K562 (cell line): Measurements from ENCODE around the gene HIPK2. TPM values are rescaled to one million over a fixed set of nuclear protein-coding genes. Genes with fewer than 3 reads are reported as not detected.

Source experiments
- ATAC-seq: fragments of 200-7000 bp; cut with Tn5 transposase; 3 replicates; pipeline ENCODE4 v1.9.1; 2020; ENCODE audit warnings: moderate library complexity
- BruUV-seq: library from RNA; stranded (reverse); fragments of 400-500 nt; replicated peaks from 2 replicates; lab custom pipeline; 2021; lab: Mats Ljungman, UMichigan
- CTCF ChIA-PET: fragments of 300-600 bp; formaldehyde crosslinking; extraction: SDS; loops from one replicate; lab custom pipeline; 2021; ENCODE audit warnings: low intra/inter-chr PET ratio; lab: Yijun Ruan, JAX
- POLR2A ChIA-PET: fragments of 300-600, 350-650 bp; sonication (Branson Sonifier 250); formaldehyde crosslinking; extraction: SDS; loops from one replicate; lab custom pipeline; 2021; ENCODE audit warnings: antibody characterized with exemption, inconsistent platforms; lab: Yijun Ruan, JAX
- DNase-seq, 4 experiments: peaks; one replicate each; pipeline versions ENCODE4 v3.0.0 to v3.0.0-alpha.2; 2011 to 2018; ENCODE audit warnings: low spot score in 3 of 4, mixed read lengths in 3 of 4; ENCODE audit errors: extremely low read depth in 1 of 4
- FAIRE-seq: peaks from 2 replicates; lab custom pipeline; 2011; peaks lifted over from hg19 to GRCh38; lab: Jason Lieb, UNC
- H2AFZ ChIP-seq: 2 replicates; pipeline ENCODE4 v1.6.0; 2011; ENCODE audit warnings: low read depth, low read length, control low read depth, inconsistent platforms
- H3K27ac ChIP-seq: fragments of 200-600 bp; 3 replicates; pipeline ENCODE4 v1.8.0; 2011; ENCODE audit warnings: low read depth, mild to moderate bottlenecking, control low read depth, inconsistent platforms, low read length, moderate library complexity, mixed read lengths; ENCODE audit errors: extremely low read depth
- H3K27me3 ChIP-seq, 2 experiments: fragments of 300-600 bp in 1 of 2; 2 replicates in 1 of 2; 3 replicates in 1 of 2; pipeline versions ENCODE4 v1.6.0 to v1.8.0; 2011; ENCODE audit warnings: inconsistent platforms in 2 of 2, low read length in 2 of 2, mild to moderate bottlenecking in 1 of 2, mixed read lengths in 1 of 2, moderate library complexity in 1 of 2; ENCODE audit not compliant: control insufficient read depth in 2 of 2, insufficient read depth in 2 of 2
- H3K36me3 ChIP-seq: fragments of 300-600 bp; 3 replicates; pipeline ENCODE4 v1.8.0; 2011; ENCODE audit warnings: mild to moderate bottlenecking, low read length, inconsistent platforms; ENCODE audit not compliant: control insufficient read depth, insufficient read depth
- H3K4me1 ChIP-seq, 2 experiments: fragments of 200-600 bp in 1 of 2; replicated peaks in 1 of 2; 2 replicates in 1 of 2; 3 replicates in 1 of 2; pipeline versions ENCODE4 v1.5.1 to v1.8.0; 2011; ENCODE audit warnings: inconsistent platforms in 2 of 2, low read length in 2 of 2, mild to moderate bottlenecking in 1 of 2, mixed read lengths in 1 of 2, moderate library complexity in 1 of 2; ENCODE audit not compliant: control insufficient read depth in 2 of 2, insufficient read depth in 2 of 2
- H3K4me2 ChIP-seq: 2 replicates; pipeline ENCODE4 v1.6.1; 2011; ENCODE audit warnings: low read length, control low read depth, inconsistent platforms, mixed read lengths; ENCODE audit not compliant: insufficient read depth
- H3K4me3 ChIP-seq: fragments of 200-600 bp; sonication (generic), shearing (Covaris generic); 2 replicates; pipeline ENCODE4 v1.5.1; 2016; ENCODE audit warnings: control low read depth, inconsistent platforms
- H3K79me2 ChIP-seq: fragments of 200-600 bp; 3 replicates; pipeline ENCODE4 v1.8.0; 2011; ENCODE audit warnings: low read length, inconsistent platforms; ENCODE audit not compliant: control insufficient read depth, insufficient read depth
- H3K9ac ChIP-seq, 2 experiments: 2 replicates each; pipeline versions ENCODE4 v1.6.0 to v1.6.1; 2011; ENCODE audit warnings: low read depth in 2 of 2, low read length in 2 of 2, control low read depth in 1 of 2, inconsistent platforms in 1 of 2, mild to moderate bottlenecking in 1 of 2, mixed read lengths in 1 of 2; ENCODE audit not compliant: insufficient read depth in 1 of 2
- H3K9me1 ChIP-seq: one replicate; pipeline ENCODE4 v1.6.0; 2011; ENCODE audit warnings: inconsistent platforms, mild to moderate bottlenecking, low read length, moderate library complexity; ENCODE audit not compliant: control insufficient read depth, insufficient read depth
- H3K9me3 ChIP-seq: replicated peaks from 2 replicates; pipeline ENCODE4 v1.5.1; 2011; ENCODE audit warnings: low read depth, low read length, inconsistent platforms; ENCODE audit not compliant: control insufficient read depth, insufficient read depth
- H4K20me1 ChIP-seq: replicated peaks from 2 replicates; pipeline ENCODE4 v1.6.1; 2011; ENCODE audit warnings: low read length, inconsistent platforms, mixed read lengths; ENCODE audit not compliant: control insufficient read depth, insufficient read depth
- ATF1 ChIP-seq, 2 experiments: fragments of 450-650 bp in 1 of 2; IDR thresholded peaks; 2 replicates each; pipeline ENCODE4 v1.6.1; 2016; ENCODE audit warnings: missing compliant biosample characterization in 1 of 2, missing genetic modification characterization in 1 of 2
- CSDE1 ChIP-seq, 2 experiments: fragments of 450-650 bp; IDR thresholded peaks; 2 replicates each; pipeline ENCODE4 v1.6.1; 2016; ENCODE audit warnings: mild to moderate bottlenecking in 1 of 2
- KDM2B ChIP-seq: fragments of 250-450 bp; sonication (Bioruptor Pico); IDR thresholded peaks from 2 replicates; pipeline ENCODE4 v1.8.0; 2021; ENCODE audit warnings: mild to moderate bottlenecking, moderate library complexity
- MEF2A ChIP-seq: IDR thresholded peaks from 2 replicates; pipeline ENCODE4 v1.6.1; 2011; ENCODE audit warnings: low read depth, mild to moderate bottlenecking, low read length, moderate library complexity; ENCODE audit not compliant: control insufficient read depth
- MXI1 ChIP-seq: IDR thresholded peaks from 2 replicates; pipeline ENCODE4 v1.6.1; 2011; ENCODE audit warnings: low read depth, mild to moderate bottlenecking, improper control_type of control experiment, low read length
- RBM39 ChIP-seq: fragments of 200-400 bp; formaldehyde crosslinking; optimal IDR thresholded peaks from 2 replicates; pipeline ENCODE3; 2018; ENCODE audit warnings: low read depth, low read length
- RFX1 ChIP-seq: fragments of 450-650 bp; IDR thresholded peaks from 2 replicates; pipeline ENCODE4 v1.6.1; 2016; ENCODE audit warnings: mild to moderate bottlenecking, moderate library complexity
- WHSC1 ChIP-seq: IDR thresholded peaks from one replicate; pipeline ENCODE4 v1.6.1; 2012; ENCODE audit warnings: low read length, control low read depth, inconsistent platforms
- ZNF830 ChIP-seq: fragments of 250-450 bp; sonication (Bioruptor Pico); IDR thresholded peaks from 2 replicates; pipeline ENCODE4 v1.5.0; 2021; ENCODE audit warnings: mild to moderate bottlenecking
- ZZZ3 ChIP-seq: fragments of 450-650 bp; IDR thresholded peaks from 2 replicates; pipeline ENCODE4 v1.6.1; 2016; ENCODE audit warnings: antibody characterized with exemption, mild to moderate bottlenecking, moderate library complexity
- WGBS: fragments of 100-300 bp; shearing (Covaris generic); methylation state at CpG from one replicate; pipeline ENCODE4 v1.1.6; 2016; ENCODE audit warnings: low coverage, mixed read lengths; ENCODE audit not compliant: insufficient coverage; ENCODE audit errors: missing lambda C conversion rate; 5-methylcytosine and 5-hydroxymethylcytosine counted together
- in situ Hi-C: fragments of 300-500 bp; cut with MboI; formaldehyde crosslinking; loops from 4 replicates; pipeline ENCODE4 v1.15.0; 2018; ENCODE audit warnings: inconsistent platforms, mixed read lengths
- intact Hi-C: fragments of 100-400 bp; cut with micrococcal nuclease; formaldehyde crosslinking; loops from 2 replicates; pipeline ENCODE4 v1.14.2; 2022
- polyA plus RNA-seq, 8 experiments: library from polyadenylated mRNA; depleted of rRNA in 4 of 8; stranded (reverse) in 5 of 8; unstranded in 3 of 8; fragments of >200 nt; fragmentation: Nextera tagmentation in 2 of 8; fragmentation: Illumina TruSeq in 1 of 8; extraction: Ambion mirVana in 2 of 8; extraction: Trizol in 1 of 8; gene quantifications; 2 replicates each; pipeline versions ENCODE4 v1.2.1 to v1.2.3, GENCODE V29; 2011 to 2014; ENCODE audit warnings: inconsistent platforms in 1 of 8, missing spikeins in 1 of 8
- total RNA-seq, 7 experiments: library from RNA; depleted of rRNA in 6 of 7; stranded (reverse); fragments of >200 nt in 6 of 7; fragmentation: Illumina TruSeq in 2 of 7; extraction: Trizol in 2 of 7; gene quantifications; 2 replicates each; pipeline versions ENCODE4 v1.2.1 to v1.2.3, GENCODE V29; 2011 to 2021; ENCODE audit warnings: low replicate concordance in 1 of 7
- TF ChIP-seq, protein P1 (sequence below): fragments of 450-650 bp; IDR thresholded peaks from 2 replicates; pipeline ENCODE4 v1.7.0; 2016; ENCODE audit warnings: borderline replicate concordance
- TF ChIP-seq, protein P2 (sequence below), 2 experiments: fragments of 450-650 bp; IDR thresholded peaks; 2 replicates each; pipeline ENCODE4 v1.6.1; 2016; ENCODE audit warnings: mild to moderate bottlenecking in 2 of 2, borderline replicate concordance in 1 of 2, low read depth in 1 of 2, moderate library complexity in 1 of 2

The HIPK2 gene
- total and polyA plus RNA-seq, 9 of the 15 experiments (the other 6 are each of a cell fraction or from before 2014, with no cell fraction given): 0.69 to 19.8 (median 5.1) TPM

- TF ChIP-seq, protein P1, sequence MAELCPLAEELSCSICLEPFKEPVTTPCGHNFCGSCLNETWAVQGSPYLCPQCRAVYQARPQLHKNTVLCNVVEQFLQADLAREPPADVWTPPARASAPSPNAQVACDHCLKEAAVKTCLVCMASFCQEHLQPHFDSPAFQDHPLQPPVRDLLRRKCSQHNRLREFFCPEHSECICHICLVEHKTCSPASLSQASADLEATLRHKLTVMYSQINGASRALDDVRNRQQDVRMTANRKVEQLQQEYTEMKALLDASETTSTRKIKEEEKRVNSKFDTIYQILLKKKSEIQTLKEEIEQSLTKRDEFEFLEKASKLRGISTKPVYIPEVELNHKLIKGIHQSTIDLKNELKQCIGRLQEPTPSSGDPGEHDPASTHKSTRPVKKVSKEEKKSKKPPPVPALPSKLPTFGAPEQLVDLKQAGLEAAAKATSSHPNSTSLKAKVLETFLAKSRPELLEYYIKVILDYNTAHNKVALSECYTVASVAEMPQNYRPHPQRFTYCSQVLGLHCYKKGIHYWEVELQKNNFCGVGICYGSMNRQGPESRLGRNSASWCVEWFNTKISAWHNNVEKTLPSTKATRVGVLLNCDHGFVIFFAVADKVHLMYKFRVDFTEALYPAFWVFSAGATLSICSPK: no peak
- TF ChIP-seq WHSC1: no peak
- no peak for TF ChIP-seq RFX1
- TF ChIP-seq ZZZ3: no peak
- TF ChIP-seq ATF1 (CRISPR knock-in tag; IDR thresholded peaks at IDR 0.05): no peak
- TF ChIP-seq ATF1 (tag; IDR thresholded peaks at IDR 0.05): no peak
- no peak for TF ChIP-seq KDM2B
- TF ChIP-seq ZNF830 (CRISPR knock-in tag): no peak
- TF ChIP-seq MXI1: no peak
- TF ChIP-seq RBM39: no peak
- no peak for TF ChIP-seq CSDE1 (IDR thresholded peaks at IDR 0.05)
Observed at GRCh38 chr7:139750459-139751095, 27.2 kb downstream of the HIPK2 start (continued).

DNA sequence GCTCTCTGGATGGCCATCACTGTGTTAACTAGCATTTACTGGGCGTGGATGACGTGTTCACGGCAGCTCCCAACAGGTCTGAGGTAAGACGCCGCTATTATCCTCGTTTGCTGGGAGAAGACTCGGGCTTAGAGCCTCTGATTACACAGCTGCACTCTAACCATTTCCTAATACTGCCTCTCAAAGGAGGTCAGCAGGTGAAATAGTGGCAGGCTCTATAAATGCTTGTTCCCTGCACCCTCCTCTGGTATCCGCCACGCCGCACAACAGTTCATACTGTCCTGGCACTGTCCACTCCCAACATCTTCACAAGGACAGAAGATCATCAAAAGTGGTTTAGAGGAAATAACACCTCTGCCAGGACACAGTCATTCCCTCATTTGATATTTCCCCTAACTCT is 28.3 kb downstream of the HIPK2 start:
- intact Hi-C loops (no loop called here), in situ Hi-C loops (no loop called here)
- peaks cover 0 to 11% of the 10 kb centered on the region in 2 experiments; a peak in 3 of 5 replicates for H3K27me3 ChIP-seq
- H4K20me1 ChIP-seq: peaks cover 74% of the 10 kb centered on the region
- no peaks in the 10 kb centered on the region for H3K9me1 ChIP-seq
- H2AFZ ChIP-seq: no peak overlapping the region
- DNase-seq (no peak), FAIRE-seq (no peak), ATAC-seq (no peak)
- no peak overlapping the region for H3K4me2 ChIP-seq
- no TSS peak for BruUV-seq
- H3K36me3 ChIP-seq: no peaks in the 10 kb centered on the region
- H3K79me2 ChIP-seq: peaks cover 6% of the 10 kb centered on the region; the same call in 1 of the 3 replicates
- ChIA-PET POLR2A (interaction anchor here (0.8 kb wide), 1 partner anchor 13 kb away, joined by 3 read pairs; no protein-coding TSS in a partner anchor), CTCF (no interaction called here)
- WGBS: 59% methylated on average over 10 of the region's 10 CpGs
- no peak overlapping the region for H3K4me3 ChIP-seq
- no peak overlapping the region for H3K9ac ChIP-seq
- no peaks in the 10 kb centered on the region; a peak in 2 of 5 replicates for H3K4me1 ChIP-seq
- no peak overlapping the region for H3K27ac ChIP-seq
- H3K9me3 ChIP-seq: no peaks in the 10 kb centered on the region
- TF ChIP-seq, protein P2, sequence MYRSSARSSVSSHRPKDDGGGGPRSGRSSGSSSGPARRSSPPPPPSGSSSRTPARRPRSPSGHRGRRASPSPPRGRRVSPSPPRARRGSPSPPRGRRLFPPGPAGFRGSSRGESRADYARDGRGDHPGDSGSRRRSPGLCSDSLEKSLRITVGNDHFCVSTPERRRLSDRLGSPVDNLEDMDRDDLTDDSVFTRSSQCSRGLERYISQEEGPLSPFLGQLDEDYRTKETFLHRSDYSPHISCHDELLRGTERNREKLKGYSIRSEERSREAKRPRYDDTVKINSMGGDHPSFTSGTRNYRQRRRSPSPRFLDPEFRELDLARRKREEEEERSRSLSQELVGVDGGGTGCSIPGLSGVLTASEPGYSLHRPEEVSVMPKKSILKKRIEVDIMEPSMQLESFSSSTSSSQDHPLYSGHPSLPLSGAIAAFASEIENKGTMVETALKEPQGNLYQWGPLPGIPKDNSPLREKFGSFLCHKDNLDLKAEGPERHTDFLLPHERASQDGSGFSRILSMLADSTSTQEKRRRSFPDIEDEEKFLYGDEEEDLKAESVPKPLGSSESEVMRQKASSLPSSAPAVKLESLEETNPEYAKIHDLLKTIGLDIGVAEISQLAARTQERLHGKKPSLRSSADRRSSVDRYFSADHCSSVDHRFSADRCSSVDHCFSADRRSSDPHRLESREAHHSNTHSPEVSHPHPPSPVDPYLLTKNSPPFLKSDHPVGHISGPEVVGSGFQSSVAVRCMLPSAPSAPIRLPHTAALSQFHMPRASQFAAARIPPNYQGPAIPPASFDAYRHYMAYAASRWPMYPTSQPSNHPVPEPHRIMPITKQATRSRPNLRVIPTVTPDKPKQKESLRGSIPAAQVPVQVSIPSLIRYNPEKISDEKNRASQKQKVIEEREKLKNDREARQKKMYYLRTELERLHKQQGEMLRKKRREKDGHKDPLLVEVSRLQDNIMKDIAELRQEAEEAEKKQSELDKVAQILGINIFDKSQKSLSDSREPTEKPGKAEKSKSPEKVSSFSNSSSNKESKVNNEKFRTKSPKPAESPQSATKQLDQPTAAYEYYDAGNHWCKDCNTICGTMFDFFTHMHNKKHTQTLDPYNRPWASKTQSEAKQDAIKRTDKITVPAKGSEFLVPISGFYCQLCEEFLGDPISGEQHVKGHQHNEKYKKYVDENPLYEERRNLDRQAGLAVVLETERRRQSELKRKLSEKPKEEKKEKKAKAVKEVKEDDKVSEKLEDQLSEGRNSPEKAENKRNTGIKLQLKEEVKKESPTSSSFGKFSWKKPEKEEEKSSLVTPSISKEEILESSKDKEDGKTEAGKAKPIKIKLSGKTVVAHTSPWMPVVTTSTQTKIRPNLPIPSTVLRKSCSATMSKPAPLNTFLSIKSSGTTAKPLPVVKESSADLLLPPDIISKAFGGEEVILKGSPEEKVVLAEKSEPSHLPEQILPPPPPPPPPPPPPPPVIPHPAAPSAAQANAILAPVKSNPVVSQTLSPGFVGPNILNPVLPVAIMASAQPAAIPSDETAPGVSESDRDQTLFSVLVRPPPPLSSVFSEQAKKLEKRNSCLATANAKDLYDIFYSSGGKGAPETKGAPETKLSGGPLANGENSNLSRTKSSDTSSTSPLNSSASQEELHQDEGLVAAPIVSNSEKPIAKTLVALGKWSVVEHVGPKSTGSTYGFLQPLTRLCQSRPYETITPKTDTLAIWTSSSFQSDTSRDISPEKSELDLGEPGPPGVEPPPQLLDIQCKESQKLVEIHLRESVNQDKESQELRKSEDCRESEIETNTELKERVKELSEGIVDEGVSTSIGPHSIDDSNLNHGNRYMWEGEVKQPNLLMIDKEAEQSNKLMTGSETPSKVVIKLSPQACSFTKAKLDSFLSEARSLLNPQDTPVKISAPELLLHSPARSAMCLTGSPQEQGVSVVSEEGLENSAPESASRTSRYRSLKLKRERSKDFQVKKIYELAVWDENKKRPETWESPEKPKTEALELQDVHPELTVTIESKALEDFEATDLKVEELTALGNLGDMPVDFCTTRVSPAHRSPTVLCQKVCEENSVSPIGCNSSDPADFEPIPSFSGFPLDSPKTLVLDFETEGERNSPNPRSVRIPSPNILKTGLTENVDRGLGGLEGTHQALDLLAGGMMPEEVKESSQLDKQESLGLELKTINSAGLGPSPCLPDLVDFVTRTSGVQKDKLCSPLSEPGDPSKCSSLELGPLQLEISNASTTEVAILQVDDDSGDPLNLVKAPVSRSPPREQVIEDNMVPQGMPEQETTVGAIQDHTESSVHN (IDR thresholded peaks at IDR 0.05; ENCODE audit: borderline replicate concordance in 1 of 2, low read depth in 1 of 2): no peak
- no peak for TF ChIP-seq MEF2A
